NK-92 (cell line): ENCODE data around the gene AUTS2.

Experiments used
- DNase-seq: peaks from one replicate; lab custom pipeline; 2025; ENCODE audit not compliant: unreplicated experiment; lab: John Stamatoyannopoulos, UW

Gene AUTS2

DNA sequence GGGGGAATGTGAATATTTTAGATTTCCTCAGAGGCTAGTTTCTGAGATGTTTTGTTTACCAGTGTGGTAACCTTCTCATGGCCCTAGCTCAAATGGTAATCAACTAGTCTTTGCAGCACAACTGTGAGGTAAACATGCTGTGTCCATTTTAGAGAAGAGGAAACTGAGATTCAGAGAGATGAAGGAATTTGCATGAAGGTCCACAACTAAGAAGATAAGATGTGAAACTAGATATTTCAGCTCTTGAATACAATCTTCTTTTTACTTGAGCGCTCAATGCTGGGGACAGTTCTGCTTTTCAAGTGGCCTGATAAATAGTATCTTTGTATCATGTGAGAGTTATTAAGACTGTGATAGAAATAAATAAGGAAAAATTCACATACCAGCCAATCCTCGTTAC is 245.4 kb downstream of the AUTS2 start:
- no peak for DNase-seq

DNA sequence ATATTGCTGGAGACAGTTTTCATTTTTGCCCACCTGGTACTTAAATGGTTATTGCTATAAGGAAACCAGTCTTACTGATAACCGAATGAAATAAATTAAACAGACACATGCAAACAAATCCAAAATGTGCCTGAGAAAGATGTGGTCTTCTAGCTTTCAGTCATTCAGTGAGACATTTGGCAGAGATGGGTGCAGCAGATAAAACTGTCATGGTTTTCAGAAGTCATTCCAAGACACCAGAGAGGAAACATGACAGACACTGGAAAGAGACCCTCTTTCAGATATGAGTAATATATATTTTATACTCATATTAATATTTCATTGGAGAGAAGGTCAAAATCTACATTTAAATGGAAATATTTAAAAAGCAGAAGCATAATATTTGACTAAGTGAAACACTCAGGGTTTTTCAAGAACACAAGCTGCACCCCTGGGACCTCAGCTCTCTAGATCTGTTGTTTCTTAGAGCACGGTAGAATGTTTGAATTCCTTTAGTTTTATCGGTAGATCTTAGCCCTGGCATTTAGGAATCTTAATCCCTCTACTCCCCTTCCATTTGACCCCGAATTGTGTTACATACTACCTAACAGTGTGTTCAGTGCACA is 246.1 kb downstream of the AUTS2 start:
- DNase-seq = no peak

DNA sequence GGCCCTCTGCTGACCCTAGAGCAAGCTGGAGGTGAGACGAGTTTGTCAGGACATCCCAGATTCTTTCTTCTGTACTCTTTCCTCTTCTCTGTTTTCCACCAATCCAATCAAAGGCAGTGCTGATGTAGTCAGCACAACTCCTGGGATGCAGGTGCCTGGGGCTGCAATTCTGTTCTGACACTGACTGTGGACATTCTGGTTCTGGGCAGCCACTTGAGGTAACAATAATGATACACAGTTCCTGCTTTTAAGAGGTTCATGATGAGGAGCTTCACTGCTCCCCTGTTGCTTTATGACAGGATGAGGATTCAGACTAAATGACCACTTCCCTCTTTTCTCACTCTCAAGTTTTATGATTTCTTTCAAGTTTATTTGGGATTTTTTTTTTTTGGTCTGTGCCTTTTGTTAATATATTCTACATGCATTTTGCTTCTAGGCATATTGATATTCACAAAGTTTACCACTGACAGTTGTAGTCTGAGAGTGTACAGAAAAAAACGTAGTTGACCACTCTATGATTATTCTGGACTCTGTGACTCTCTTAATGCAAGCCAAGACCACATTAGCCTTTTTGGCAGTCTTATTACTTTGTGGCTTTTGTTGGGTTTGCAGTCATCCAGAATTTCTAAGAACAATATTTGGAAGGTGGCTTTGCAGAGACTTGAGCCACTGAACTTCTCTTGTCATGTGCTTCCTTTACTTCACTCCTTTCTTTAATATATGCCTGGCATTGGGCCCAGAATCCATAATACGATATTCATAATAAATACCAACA is 247.6 kb downstream of the AUTS2 start:
- no peak for DNase-seq

DNA sequence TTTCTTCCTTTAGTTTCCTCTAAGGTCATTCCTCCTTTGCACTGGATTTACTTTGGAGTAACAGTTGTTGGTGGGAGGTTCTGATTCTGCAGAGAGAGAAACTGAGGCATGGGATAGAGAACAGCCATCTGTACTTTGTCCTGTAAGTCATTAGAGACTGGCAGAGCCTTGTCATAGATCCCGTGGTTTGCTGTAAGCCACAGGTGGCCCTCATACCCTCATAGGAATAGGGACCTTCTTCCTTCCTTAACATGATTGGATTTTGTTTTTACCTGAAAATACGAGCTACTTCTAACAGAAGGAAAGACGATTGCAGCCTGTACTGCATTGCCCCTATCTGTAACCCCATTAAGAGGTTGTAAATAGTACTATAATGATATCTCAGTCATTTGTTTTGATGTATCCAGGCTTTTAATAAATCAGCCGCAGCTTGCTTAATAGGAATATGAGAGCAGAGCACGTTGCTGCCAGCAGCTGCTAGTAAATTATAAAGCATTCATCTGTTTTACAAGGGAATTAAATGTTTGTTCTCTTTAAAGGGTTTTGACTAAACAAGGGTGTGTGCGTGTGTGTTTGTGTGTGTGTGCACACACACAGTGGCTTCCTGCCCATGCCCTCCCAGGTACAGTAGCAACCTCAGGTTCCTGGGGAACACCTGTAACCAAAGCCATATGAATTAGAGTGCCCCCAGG is 249.8 kb downstream of the AUTS2 start:
- no peak for DNase-seq

DNA sequence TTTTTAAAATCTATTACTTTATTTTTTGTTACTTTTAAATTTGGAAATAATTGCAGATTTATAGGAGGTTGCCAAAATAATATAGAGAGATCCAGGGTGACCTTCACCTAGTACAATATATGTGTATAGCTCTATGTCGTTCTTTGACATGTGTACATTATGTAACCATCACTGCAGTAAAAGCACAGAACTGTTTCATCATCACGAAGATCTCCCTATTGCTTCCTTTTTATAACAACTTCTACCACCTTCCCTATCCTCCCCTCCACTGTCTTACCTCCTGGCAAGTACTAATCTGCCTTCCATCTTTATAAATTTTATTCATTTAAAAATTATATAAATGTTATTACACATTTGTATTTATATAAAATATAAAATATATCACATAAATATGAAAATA is 251.0 kb downstream of the AUTS2 start:
- no peak for DNase-seq

DNA sequence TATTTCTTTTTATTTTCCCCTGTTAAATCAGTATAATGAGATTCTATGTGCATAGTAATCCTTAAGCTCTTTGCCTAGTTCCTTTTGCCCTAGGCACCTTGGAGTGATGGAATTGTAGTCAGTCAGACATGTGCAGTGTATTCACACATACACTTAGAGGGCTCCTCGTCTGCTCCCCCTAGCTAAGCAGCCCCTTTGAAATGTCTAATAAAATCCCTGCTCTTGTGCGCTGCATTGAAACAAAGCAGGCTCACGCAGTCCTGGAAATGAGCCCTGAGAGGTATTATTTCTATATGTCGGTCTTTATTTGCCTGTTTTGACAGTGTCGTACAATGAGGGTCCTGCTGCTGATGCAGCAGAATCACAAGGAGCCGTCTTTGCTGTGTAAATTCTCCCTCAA is 258.7 kb downstream of the AUTS2 start:
- no peak for DNase-seq

DNA sequence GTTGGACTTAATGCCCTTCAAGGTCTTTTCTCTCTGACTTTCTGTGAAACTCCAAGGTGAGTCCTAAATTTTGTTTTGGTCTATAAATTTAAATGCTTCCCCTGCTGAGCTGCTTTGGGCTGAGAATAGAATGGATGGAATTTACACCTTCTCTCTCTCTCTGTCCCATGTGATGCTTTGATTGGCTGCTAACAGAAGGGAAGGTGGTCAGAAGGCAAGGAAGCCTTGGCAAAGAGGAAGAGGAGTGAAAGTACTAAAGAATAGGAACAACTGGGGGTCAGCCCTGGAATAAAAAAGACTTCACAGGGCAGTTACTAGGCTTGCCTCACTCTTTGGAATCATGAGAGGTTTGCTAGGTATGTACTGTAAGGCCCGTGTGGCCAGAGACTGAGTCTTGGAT is 260.2 kb downstream of the AUTS2 start:
- DNase-seq = no peak

DNA sequence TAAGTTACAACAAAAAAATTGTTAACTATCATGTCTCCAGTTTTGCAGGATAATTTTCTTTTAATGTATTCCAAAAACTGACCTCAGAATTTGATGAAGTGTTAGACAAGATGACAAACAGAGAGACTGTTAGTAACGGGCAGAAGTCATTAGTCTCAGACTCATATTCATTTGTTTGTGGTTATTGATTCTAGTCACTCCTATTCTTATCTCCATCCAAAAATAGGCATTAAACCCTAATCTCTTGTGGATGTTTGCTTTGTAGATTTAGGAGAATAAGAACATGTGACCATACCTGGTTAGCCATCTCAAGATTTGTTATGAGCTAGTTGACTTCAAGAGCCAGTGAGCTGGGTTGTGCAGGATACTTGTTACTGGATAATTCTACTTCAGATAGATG is 261.1 kb downstream of the AUTS2 start:
- no peak for DNase-seq

DNA sequence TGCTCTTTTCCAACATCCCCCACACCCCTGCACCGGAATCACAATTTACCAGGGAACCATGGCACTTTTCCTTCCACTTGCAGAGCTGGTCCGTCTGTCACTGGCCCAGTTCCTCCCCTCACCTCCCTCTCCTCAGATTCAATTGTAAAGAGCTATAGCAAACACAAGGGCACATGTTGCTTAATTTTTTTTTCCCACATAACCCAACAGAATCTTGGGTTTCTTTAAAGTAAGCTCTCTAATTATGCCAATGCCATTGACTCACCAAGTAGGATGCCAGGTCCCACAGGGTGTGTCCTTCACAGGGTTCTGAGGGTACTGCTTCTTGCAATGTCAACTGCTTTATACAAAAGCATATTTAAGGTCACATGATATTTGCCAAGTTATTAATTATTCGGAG is 262.2 kb downstream of the AUTS2 start:
- DNase-seq = no peak

DNA sequence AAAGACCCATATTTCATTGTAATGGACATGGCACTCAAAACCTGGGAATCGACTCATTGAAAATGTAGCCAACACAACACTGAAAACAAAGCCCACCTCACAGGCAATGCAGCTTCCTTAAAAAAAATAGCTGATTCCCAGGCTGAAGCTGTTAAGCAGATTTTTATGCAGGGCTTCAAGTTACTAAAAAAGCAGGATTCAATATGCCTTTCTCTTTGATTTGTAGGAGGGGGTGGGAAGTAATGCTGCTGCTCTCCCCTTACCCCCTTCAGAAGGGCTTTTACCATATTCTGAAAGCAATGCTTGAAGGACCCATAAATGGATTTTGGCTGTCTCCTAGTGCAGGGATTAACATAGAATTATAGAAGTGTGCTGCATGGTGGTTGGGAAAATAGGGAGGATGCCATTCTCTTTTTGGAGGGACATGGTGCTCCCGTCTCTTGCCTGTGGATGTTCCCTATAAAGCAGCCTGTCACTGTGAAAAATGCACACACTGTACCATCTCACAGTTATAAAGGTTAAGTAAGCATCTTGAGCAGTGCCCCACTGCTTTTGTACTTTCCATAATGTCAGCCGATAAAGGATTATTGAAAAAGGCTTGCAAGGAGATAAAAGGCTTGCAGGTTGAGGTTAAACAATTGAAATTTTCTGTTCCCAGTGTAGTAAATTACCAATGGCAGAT is 262.8 kb downstream of the AUTS2 start:
- DNase-seq = no peak

DNA sequence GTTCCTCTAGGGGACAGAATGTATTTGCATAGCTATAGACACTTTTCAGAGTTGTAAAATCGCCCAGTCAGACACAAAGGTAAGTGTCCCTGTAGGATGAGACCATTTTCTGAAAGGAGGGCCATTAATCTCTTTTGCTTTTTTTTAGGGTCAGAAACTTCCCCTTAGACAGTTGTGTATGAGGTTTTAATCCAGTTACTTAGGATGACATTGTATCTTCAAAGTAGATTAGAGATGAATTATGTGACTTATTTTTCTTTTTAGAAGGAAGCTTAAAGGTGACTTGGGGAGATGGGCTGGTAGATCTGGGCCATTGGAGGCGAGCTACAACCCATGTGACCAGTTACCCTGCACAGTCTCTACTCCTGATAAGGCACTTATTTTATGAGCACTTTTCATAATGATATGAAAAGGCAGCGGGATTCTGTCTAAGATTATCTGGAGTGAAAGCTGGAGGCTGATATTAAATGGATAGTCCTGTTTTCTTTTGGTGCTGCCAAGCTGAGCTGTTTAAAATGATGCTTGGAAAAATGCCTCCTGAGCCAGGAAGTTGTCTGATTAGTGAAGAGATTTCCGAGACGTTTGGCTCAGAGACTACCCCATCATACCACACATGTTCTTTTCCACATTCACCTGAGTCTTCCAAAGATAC is 264.3 kb downstream of the AUTS2 start:
- no peak for DNase-seq

DNA sequence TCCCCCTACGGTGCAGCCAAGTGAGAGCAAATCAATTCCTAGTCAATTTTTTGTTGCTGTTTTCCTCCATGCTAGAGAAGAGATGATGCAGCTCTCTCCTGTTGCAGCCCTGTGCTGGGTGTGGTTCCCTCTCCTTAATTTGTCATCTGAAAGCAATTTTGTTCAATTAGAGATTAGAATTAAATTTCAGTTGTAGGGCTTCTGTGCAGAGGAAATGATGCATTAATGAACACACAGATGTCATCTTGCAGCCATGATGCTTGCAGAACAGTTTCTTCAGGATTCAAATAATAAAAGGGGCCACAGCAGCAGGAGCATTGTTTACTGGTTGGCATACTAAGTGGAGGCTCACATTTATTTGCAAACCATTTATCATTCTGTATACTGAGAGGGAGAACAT is 266.0 kb downstream of the AUTS2 start:
- DNase-seq = no peak

DNA sequence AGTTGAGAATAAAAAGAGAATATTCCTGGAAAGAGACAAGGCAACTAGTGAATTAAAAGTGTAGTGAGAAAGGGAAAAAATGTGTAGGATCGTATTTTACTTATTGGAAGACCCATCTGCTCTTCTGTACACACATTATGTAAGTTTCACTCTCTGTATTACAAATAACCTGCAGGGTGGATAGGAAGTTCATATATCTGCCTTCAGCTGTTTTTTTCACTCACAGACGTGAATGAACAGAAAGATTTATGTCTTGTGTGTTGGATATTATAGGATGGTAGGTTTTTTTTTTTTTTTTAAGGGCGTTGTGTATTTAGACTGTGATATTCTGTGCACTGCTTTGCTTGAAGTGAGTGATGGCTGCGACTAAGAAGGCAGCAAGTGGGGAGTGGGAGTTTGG is 266.5 kb downstream of the AUTS2 start:
- no peak for DNase-seq

DNA sequence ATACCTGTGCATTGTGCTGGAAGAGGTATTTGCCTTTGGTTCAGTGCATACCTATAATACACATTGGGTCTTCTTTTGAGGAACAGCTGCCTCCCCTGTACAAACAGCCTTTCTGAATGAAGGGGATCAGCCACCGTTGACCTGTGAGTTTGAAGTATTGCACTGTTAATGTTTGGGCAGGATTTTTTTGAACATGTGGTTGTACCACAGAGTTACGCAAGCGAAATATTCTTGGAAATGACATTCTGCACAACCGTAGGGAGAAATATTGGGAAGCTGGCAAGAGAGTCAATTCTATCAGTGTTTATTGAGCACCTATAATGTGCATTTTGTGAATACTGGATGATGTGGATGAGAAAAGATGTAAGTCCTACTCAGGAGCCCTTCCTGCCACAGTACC is 270.6 kb downstream of the AUTS2 start:
- no peak for DNase-seq

DNA sequence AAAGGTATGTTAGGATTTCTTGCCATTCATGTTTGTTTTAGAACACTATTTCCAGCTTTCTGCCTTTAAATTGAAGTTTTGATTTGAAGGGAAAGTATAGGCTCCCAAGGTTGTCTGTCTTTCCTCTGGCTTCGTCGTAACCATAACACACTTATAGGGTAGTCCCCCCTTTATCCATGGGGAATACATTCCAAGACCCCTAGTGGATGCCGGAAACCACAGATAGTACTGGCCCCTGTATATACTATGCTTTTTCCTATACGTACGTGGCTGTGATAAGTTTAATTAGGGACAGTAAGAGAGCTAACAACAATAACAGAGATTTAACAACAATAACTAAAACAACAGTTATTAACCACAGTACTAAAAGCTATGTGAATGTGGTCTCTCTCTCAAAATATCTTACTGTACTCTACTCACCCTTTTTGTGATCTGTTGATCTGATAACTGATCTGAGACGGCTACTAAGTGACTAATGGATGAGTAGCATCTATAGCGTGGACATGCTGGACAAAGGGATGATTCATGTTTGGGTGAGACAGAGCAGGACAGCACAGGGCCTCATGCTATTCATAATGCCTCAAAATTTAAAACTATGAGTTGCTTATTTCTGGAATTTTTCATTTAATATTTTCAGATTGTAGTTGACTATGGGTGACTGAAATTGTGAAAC is 273.1 kb downstream of the AUTS2 start:
- no peak for DNase-seq

DNA sequence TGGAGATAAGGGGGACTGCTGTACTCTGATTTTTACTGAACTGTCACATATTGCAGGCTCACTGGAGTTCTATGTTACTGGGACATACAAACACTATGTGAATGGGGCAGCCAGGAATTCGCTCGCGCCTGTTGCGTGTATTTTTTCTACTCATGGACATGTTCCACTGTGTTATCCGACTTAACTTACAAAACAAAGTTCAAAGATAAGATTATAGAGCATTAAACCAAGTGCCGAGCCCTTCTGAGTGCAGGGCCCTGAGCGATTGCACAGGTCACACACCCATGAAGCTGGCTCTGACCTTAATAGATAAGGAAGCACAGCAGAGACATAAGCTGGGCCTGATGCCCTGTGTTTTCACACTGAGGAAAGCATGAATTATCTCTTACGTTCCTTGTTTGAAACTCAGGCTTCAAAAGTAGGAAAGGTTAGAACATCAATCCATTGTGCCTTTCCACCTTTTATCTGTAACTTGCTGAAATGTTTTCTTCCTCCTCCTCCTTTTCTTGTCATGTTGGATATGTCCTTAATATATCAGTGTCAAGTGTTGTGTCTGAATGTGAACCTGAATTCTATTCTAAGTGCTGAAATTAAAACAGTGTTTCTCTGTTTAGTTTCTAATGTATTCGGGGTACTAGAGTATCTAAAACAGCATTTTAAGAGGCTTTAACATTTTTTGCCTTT is 273.8 kb downstream of the AUTS2 start:
- no peak for DNase-seq

DNA sequence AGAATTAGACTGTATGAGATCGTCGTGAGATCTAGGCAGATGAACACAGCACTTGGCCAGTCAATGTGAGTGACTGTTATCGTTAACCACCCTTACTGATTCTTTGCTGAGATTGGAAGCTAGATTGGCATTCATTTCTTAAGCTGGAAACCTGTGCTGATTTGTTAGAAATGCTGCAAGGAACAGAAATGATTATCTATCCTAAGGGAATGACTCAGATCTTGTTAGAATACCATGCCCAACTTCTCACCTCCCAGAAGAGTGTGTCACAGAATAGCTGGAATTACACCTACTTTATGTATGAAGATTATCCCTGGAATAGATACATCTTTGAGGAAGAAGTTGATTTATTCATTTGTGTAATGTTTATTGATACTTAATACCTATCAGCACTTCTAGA is 275.2 kb downstream of the AUTS2 start:
- no peak for DNase-seq

DNA sequence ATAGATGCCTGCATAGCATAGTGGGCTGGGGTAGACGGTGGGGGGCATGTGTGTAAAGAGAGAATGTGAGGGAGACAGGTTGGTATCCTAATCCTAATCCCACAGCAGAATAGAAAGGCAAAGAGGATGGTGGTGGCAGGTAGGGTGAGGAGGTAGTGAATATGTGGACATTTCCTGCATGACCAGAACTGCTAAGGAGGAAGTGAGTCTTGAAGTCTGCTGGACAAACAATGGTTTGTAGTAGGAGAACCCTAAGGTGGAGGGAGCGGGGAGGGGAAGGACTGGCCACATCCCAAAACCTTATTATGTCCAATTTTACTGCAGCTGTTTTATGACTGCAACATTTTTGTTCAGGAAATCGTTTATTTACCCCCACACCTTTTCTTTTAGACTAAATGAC is 279.7 kb downstream of the AUTS2 start:
- no peak for DNase-seq

DNA sequence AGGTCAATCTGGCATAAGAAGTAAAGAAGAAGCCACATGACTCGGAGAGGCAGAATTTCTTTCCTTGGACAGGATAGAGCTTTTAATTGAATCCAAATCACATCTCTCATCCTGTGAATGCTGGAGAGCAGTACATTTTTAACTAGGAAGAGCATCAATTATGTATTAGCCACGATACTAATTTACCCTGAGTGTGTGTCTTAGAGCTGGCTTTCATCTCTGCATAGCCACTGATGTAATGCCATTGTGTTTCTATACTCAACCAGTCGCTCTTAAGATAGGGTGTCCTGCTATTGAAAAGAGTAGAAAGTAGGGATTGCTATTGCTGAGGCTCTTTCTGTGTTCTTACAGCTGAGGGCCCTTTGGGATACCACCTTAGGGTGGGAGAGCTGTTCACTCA is 280.3 kb downstream of the AUTS2 start:
- DNase-seq = no peak

DNA sequence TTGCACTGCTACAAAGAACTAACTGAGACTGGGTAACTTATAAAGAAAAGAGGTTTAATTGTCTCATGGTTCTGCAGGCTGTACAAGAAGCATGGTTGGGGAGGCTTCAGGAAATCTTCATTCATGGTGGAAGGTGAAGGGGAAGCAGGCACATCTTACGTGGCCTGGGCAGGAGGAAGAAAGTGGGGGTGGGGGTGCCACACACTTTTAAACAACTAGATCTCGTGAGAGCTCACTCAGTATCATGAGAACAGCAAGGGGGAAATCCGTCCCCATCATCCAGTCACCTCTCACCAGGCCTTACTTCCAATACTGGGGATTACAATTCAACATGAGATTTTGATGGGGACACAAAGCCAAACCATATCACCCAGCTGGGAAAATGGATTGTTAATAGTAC is 281.7 kb downstream of the AUTS2 start:
- DNase-seq = no peak
